Transverse colon (tissue), 4 donors: Measurements from ENCODE around the gene TENM4. TPM values are rescaled to one million over a fixed set of nuclear protein-coding genes. Genes with fewer than 3 reads are reported as not detected.

ENCODE experiments used
- DNase-seq: peaks from one replicate; pipeline ENCODE4 v3.0.0-alpha.2; 2019
- H3K27ac ChIP-seq, 4 donors: fragments of 200-600 bp; sonication (generic); 2 replicates each; pipeline ENCODE4 v1.5.1; 2016 to 2018; ENCODE audit warnings: inconsistent platforms in 4 of 4
- H3K27me3 ChIP-seq: fragments of 200-600 bp; sonication (generic); 2 replicates; pipeline ENCODE4 v1.5.1; 2017; ENCODE audit warnings: inconsistent platforms
- H3K36me3 ChIP-seq, 4 donors: fragments of 200-600 bp; sonication (generic); 2 replicates each; pipeline ENCODE4 v1.5.1; 2017 to 2019; ENCODE audit warnings: inconsistent platforms in 4 of 4
- H3K4me1 ChIP-seq, 4 donors: fragments of 200-600 bp; sonication (generic); 2 replicates each; pipeline ENCODE4 v1.5.1; 2017 to 2020; ENCODE audit warnings: inconsistent platforms in 4 of 4
- H3K4me3 ChIP-seq, 4 donors: fragments of 200-600 bp; sonication (generic); 1 replicate in 1 of 4; 2 replicates in 3 of 4; pipeline versions ENCODE4 v1.5.1 to v1.6.1; 2017 to 2019; ENCODE audit warnings: inconsistent platforms in 4 of 4
- H3K9me3 ChIP-seq, 2 donors: fragments of 200-600 bp; sonication (generic); 2 replicates each; pipeline ENCODE4 v1.5.1; 2017 to 2019; ENCODE audit warnings: inconsistent platforms in 2 of 2
- EP300 ChIP-seq: sonication (generic); formaldehyde crosslinking; IDR thresholded peaks from one replicate; pipeline ENCODE4 v1.6.1; 2017; ENCODE audit warnings: antibody characterized with exemption, low read depth
- POLR2A ChIP-seq: fragments of 450-650 bp; IDR thresholded peaks from one replicate; pipeline ENCODE4 v1.6.1; 2016; ENCODE audit warnings: antibody characterized with exemption, mild to moderate bottlenecking, moderate library complexity
- POLR2AphosphoS5 ChIP-seq, 3 donors: sonication (generic); formaldehyde crosslinking; IDR thresholded peaks; one replicate each; pipeline ENCODE4 v1.6.1; 2016; ENCODE audit warnings: antibody characterized with exemption in 3 of 3
- WGBS, 2 donors: methylation state at CpG; one replicate each; pipeline ENCODE4 v1.1.5; 2018; ENCODE audit warnings: low coverage in 1 of 2; 5-methylcytosine and 5-hydroxymethylcytosine counted together
- in situ Hi-C, 4 donors: fragments of 200-750 bp; cut with MboI; loops; one replicate each; pipeline versions ENCODE4 v1.15.0 to v1.15.1; 2017; ENCODE audit warnings: low sequenced_read_pairs in 3 of 4, low pct_ligation_motif_present in 1 of 4, low pct_unique_long_range_greater_than_20kb in 1 of 4
- intact Hi-C: fragments of 100-400 bp; cut with DNase I; formaldehyde crosslinking; loops from one replicate; pipeline ENCODE4 v1.15.1; 2023; ENCODE audit warnings: low total_unique reads
- total RNA-seq, 4 donors: library from RNA; depleted of rRNA; stranded (reverse); fragments of >200 nt; gene quantifications; one replicate each; pipeline ENCODE4 v1.1.0, GENCODE V29; 2016
- TF ChIP-seq, protein P1 (sequence below), 5 experiments: fragments of 200-600 bp in 3 of 5; fragments of 450-650 bp in 2 of 5; sonication (generic) in 3 of 5; IDR thresholded peaks; 1 replicate in 2 of 5; 2 replicates in 3 of 5; pipeline ENCODE4 v1.5.1; 2016 to 2017; ENCODE audit warnings: antibody characterized with exemption in 5 of 5, inconsistent platforms in 3 of 5, mild to moderate bottlenecking in 2 of 5, moderate library complexity in 1 of 5

The TENM4 gene
- total RNA-seq, 4 donors from 2014 or later = 0.14 to 0.79 (median 0.39) TPM

DNA sequence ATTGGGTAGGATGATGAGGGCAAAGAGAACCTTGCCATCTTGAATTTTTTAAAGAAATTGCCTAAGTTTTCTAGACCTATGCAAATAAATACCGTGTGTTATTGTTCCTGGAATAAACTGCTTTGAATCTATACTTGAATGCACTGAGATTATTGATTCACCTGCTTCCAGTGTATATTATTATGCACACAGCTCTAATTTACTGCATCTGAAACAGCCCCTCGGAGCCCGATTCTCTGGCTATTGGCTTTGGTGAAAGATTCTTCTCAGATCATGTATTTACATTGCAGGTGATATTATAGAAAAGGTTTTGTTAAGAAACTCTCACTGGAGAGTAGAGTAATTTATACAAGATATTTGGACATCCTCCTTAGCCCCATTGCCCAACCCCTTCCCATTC, 254.2 kb downstream of the TENM4 start:
- no peak overlapping the region for H3K4me3 ChIP-seq
- no peaks in the 10 kb centered on the region for H3K4me1 ChIP-seq
- intact Hi-C loops (no loop called here), in situ Hi-C loops (no loop called here)
- no peaks in the 10 kb centered on the region for H3K27me3 ChIP-seq
- TF ChIP-seq POLR2A (no peak), EP300 (no peak), POLR2AphosphoS5 (IDR thresholded peaks at IDR 0.05) (no peak)
- TF ChIP-seq, protein P1, sequence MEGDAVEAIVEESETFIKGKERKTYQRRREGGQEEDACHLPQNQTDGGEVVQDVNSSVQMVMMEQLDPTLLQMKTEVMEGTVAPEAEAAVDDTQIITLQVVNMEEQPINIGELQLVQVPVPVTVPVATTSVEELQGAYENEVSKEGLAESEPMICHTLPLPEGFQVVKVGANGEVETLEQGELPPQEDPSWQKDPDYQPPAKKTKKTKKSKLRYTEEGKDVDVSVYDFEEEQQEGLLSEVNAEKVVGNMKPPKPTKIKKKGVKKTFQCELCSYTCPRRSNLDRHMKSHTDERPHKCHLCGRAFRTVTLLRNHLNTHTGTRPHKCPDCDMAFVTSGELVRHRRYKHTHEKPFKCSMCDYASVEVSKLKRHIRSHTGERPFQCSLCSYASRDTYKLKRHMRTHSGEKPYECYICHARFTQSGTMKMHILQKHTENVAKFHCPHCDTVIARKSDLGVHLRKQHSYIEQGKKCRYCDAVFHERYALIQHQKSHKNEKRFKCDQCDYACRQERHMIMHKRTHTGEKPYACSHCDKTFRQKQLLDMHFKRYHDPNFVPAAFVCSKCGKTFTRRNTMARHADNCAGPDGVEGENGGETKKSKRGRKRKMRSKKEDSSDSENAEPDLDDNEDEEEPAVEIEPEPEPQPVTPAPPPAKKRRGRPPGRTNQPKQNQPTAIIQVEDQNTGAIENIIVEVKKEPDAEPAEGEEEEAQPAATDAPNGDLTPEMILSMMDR (IDR thresholded peaks at IDR 0.05) = no peak
- no peaks in the 10 kb centered on the region for H3K36me3 ChIP-seq
- 88 to 89% methylated on average over 3 of the region's 3 CpGs for WGBS, 2 donors
- H3K9me3 ChIP-seq = peaks cover 0 to 3% of the 10 kb centered on the region in 2 donors
- DNase-seq = no peak
- H3K27ac ChIP-seq = no peak overlapping the region

DNA sequence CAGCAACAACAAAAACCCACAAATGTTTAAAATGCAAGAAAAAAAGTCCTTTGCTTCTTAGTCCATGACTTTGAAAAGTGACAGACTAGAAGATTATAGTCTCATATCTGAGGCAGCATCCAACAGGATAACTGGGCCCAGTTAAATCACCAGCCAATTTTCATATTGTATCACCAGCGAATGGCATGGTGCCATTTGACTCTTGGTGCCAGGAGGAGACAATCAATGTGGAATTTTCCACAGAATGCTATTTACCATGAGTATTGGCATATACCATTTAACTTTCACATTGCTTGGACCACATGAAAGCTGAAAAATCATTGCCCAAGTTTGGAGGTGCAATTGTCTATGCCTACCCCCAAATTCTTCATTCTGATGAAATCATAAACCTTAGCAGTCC, 255.5 kb downstream of the TENM4 start:
- no peak for DNase-seq
- no peaks in the 10 kb centered on the region for H3K36me3 ChIP-seq
- H3K27ac ChIP-seq = no peak overlapping the region
- no peak overlapping the region for H3K4me3 ChIP-seq
- intact Hi-C loops (no loop called here), in situ Hi-C loops (no loop called here)
- 56 to 73% methylated on average over 1 of the region's 1 CpG for WGBS, 2 donors
- peaks cover 0 to 3% of the 10 kb centered on the region in 2 donors for H3K9me3 ChIP-seq
- TF ChIP-seq EP300 (no peak), POLR2A (no peak), POLR2AphosphoS5 (IDR thresholded peaks at IDR 0.05) (no peak)
- H3K27me3 ChIP-seq = no peaks in the 10 kb centered on the region
- no peaks in the 10 kb centered on the region for H3K4me1 ChIP-seq

DNA sequence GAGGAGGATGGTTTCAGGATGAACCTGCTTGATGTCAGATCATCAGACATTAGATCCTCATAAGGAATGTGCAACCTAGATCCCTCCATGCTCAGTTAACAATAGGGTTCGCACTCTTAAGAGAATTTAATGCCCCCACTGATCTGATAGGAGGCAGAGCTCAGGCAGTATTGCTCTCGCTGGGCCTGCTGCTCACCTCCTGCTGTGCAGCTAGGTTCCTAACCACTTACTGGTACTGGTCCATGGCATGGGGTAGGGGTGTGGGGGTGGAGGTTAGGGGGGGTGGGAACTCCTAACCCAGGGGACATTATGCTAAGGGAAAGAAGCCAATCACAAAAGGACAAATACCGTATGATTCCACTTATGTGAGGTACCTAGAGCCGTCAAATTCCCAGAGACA, 256.5 kb downstream of the TENM4 start:
- Histone ChIP-seq H3K4me3 (no peak overlapping the region), H3K9me3 (peaks cover 0 to 3% of the 10 kb centered on the region in 2 donors), H3K36me3 (no peaks in the 10 kb centered on the region), H3K4me1 (no peaks in the 10 kb centered on the region), H3K27me3 (peaks cover 4% of the 10 kb centered on the region), H3K27ac (no peak overlapping the region)
- 78 to 80% methylated on average over 1 to 4 of the region's 4 CpGs for WGBS, 2 donors
- intact Hi-C loops = no loop called here
- no peak for DNase-seq
- in situ Hi-C loops = no loop called here
- TF ChIP-seq POLR2AphosphoS5 (IDR thresholded peaks at IDR 0.05) (no peak), EP300 (no peak), POLR2A (no peak)
- TF ChIP-seq, protein P1 (IDR thresholded peaks at IDR 0.05) = no peak

DNA sequence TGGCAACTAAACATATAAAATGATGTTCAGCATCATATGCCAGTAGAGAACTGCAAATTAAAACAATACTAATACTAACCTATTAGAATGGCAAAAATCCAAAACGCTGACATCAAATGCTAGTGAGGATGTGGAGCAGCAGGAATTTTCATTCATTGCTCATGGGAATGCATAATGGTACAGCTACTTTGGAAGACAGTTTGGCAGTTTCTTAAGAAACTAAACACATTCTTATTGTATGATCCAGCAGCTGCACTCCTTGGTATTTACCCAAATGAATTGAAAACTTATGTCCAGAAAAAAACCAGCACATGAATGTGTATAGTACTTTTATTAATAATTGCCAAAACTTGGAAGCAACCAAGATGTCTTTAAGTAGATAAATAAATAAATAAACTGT, 258.0 kb downstream of the TENM4 start:
- peaks cover 0 to 2% of the 10 kb centered on the region in 2 donors for H3K9me3 ChIP-seq
- WGBS, 2 donors = 80% methylated on average over 1 of the region's 1 CpG; no CpG with 5 or more reads in 1 of the 2 donors
- in situ Hi-C loops (no loop called here), intact Hi-C loops (no loop called here)
- H3K4me1 ChIP-seq = no peaks in the 10 kb centered on the region
- H3K27me3 ChIP-seq = peaks cover 4% of the 10 kb centered on the region
- no peak overlapping the region for H3K4me3 ChIP-seq
- no peak for DNase-seq
- TF ChIP-seq, protein P1 (IDR thresholded peaks at IDR 0.05) = no peak
- TF ChIP-seq POLR2A = no peak
- no peak for TF ChIP-seq EP300
- no peak for TF ChIP-seq POLR2AphosphoS5 (IDR thresholded peaks at IDR 0.05)
- no peaks in the 10 kb centered on the region for H3K36me3 ChIP-seq
- H3K27ac ChIP-seq = no peak overlapping the region

DNA sequence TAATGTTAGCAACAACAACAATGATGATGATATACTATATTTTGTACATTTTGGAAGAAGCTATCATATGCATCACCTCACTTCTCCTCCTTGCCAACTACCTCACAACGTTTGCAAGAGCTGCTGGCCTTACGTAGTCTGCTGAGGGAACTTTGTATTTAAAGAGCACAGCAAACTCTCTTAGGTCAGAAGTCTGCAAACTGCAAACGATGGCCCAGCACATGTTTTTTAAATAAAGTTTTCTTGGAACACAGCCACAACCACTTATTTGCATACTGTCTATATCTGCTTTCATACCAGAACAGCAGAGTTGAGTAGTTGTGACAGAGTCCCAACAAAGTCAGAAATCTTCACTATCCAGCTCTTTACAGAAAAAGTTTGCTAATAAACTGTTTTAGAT, 261.7 kb downstream of the TENM4 start:
- DNase-seq = no peak
- no peak overlapping the region for H3K27ac ChIP-seq
- H3K4me3 ChIP-seq = no peak overlapping the region
- 54 to 62% methylated on average over 3 of the region's 3 CpGs for WGBS, 2 donors
- no peaks in the 10 kb centered on the region for H3K9me3 ChIP-seq
- TF ChIP-seq POLR2A (no peak), EP300 (no peak), POLR2AphosphoS5 (IDR thresholded peaks at IDR 0.05) (no peak)
- TF ChIP-seq, protein P1 (IDR thresholded peaks at IDR 0.05) = no peak
- peaks cover 4% of the 10 kb centered on the region for H3K27me3 ChIP-seq
- in situ Hi-C loops (no loop called here), intact Hi-C loops (no loop called here)
- H3K4me1 ChIP-seq = no peaks in the 10 kb centered on the region
- H3K36me3 ChIP-seq = no peaks in the 10 kb centered on the region
